ENCODE results near the gene LMO7. TPM values are rescaled to one million over a fixed set of nuclear protein-coding genes. Genes with fewer than 3 reads are reported as not detected.

Gene LMO7
- total RNA-seq, 1 experiment from 2014 or later: 11.8 TPM

DNA sequence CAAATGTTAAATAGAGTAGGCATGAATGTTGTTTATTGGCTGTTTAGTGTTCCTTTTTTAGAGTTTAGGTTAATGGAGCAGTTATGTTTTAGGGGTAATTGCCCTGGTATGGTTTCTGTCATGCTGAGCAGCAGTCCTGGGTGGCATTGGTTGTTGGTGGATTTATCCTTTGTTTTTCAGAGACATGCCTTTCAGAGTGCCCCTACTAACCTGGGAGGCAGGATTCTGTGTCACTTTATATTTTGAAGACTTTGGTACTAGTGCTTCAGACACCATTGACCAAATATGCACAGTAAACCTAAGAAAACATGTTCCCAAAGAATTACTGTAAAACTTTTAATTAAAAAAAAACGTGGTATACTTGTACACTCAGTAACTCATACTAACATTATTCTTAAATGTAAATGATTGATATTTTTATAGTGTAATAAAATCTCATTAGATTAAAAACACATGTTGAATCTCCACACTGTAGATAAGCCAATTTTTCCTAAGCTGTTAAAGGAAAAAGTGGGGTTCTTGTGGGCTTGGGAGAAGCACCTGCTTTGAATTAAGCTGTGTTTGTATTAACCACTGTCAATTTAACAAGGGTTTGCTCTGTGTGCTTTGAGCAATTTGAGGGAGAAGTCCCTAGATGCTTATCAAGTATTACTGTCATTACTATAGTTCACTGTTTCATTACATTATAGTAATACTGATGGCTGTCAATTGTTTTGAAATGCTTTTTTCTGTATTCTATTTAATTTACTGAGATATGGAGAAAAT lies 133.2 kb downstream of the LMO7 start:
- H3K4me3 ChIP-seq (ENCODE audit: low read depth in 2 of 2, low read length in 2 of 2): no peak overlapping the region
- no peaks in the 10 kb centered on the region; the same call in none of the 2 replicates for H3K4me1 ChIP-seq (ENCODE audit: control insufficient read depth, insufficient read depth, low read length)
- ChIA-PET POLR2A (no interaction called here), CTCF (no interaction called here)
- H3K36me3 ChIP-seq (ENCODE audit: control insufficient read depth, insufficient read depth, low read length): no peaks in the 10 kb centered on the region; the same call in 1 of the 2 replicates
- in situ Hi-C loops (cut with HindIII; ENCODE audit: low pct_unique_long_range_greater_than_20kb, low sequenced_read_pairs): no loop called here
- TF ChIP-seq POLR2AphosphoS5 (IDR thresholded peaks at IDR 0.05; ENCODE audit: low read depth, low read length) (no peak), SIN3A (IDR thresholded peaks at IDR 0.05; ENCODE audit: borderline replicate concordance, insufficient read depth, low read depth, low read length) (no peak), TCF7L2 (IDR thresholded peaks at IDR 0.05; ENCODE audit: low read depth, low read length) (no peak)
- TF ChIP-seq, protein P1, sequence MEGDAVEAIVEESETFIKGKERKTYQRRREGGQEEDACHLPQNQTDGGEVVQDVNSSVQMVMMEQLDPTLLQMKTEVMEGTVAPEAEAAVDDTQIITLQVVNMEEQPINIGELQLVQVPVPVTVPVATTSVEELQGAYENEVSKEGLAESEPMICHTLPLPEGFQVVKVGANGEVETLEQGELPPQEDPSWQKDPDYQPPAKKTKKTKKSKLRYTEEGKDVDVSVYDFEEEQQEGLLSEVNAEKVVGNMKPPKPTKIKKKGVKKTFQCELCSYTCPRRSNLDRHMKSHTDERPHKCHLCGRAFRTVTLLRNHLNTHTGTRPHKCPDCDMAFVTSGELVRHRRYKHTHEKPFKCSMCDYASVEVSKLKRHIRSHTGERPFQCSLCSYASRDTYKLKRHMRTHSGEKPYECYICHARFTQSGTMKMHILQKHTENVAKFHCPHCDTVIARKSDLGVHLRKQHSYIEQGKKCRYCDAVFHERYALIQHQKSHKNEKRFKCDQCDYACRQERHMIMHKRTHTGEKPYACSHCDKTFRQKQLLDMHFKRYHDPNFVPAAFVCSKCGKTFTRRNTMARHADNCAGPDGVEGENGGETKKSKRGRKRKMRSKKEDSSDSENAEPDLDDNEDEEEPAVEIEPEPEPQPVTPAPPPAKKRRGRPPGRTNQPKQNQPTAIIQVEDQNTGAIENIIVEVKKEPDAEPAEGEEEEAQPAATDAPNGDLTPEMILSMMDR (IDR thresholded peaks at IDR 0.05): no peak
- TF ChIP-seq, protein P2, sequence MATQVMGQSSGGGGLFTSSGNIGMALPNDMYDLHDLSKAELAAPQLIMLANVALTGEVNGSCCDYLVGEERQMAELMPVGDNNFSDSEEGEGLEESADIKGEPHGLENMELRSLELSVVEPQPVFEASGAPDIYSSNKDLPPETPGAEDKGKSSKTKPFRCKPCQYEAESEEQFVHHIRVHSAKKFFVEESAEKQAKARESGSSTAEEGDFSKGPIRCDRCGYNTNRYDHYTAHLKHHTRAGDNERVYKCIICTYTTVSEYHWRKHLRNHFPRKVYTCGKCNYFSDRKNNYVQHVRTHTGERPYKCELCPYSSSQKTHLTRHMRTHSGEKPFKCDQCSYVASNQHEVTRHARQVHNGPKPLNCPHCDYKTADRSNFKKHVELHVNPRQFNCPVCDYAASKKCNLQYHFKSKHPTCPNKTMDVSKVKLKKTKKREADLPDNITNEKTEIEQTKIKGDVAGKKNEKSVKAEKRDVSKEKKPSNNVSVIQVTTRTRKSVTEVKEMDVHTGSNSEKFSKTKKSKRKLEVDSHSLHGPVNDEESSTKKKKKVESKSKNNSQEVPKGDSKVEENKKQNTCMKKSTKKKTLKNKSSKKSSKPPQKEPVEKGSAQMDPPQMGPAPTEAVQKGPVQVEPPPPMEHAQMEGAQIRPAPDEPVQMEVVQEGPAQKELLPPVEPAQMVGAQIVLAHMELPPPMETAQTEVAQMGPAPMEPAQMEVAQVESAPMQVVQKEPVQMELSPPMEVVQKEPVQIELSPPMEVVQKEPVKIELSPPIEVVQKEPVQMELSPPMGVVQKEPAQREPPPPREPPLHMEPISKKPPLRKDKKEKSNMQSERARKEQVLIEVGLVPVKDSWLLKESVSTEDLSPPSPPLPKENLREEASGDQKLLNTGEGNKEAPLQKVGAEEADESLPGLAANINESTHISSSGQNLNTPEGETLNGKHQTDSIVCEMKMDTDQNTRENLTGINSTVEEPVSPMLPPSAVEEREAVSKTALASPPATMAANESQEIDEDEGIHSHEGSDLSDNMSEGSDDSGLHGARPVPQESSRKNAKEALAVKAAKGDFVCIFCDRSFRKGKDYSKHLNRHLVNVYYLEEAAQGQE (IDR thresholded peaks at IDR 0.05; ENCODE audit: insufficient read depth in 1 of 2, low read depth in 2 of 2, low read length in 1 of 2): no peak
- no TSS peak for BruUV-seq (replicated peaks)
- intact Hi-C loops (cut with micrococcal nuclease; ENCODE audit: unreplicated experiment): no loop called here
- no peaks in the 10 kb centered on the region for H3K27me3 ChIP-seq (ENCODE audit: control insufficient read depth, insufficient read depth, low read length)
- no peak overlapping the region for H3K27ac ChIP-seq (ENCODE audit: low read length)
- H3K9me3 ChIP-seq (ENCODE audit: control insufficient read depth, insufficient read depth, low read depth, low read length): no peaks in the 10 kb centered on the region
- ATAC-seq: no peak
- DNase-seq (ENCODE audit: low read depth, low spot score): no peak

DNA sequence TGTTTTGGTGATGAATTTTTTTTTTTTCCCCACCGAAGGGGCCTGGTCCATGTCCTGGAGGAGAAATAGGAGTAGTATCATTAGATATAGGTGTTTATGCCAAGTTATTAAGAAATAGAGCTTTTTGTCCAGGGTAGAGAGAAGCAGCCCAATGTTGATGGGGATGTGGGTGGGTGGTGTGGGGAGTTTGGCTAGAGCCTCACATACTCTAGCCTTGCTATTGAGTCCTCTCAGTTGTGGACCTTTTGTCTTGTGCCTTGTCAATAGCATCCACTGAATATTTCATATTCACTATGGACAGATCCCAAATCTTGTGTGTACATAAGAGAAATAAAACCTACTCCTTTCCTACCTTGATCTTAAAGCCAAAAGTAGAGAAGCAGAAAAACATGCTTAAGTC lies 134.0 kb downstream of the LMO7 start:
- Histone ChIP-seq H3K4me1 (ENCODE audit: control insufficient read depth, insufficient read depth, low read length) (no peaks in the 10 kb centered on the region; the same call in none of the 2 replicates), H3K27me3 (ENCODE audit: control insufficient read depth, insufficient read depth, low read length) (no peaks in the 10 kb centered on the region), H3K4me3 (ENCODE audit: low read depth in 2 of 2, low read length in 2 of 2) (no peak overlapping the region), H3K36me3 (ENCODE audit: control insufficient read depth, insufficient read depth, low read length) (no peaks in the 10 kb centered on the region; the same call in 1 of the 2 replicates), H3K9me3 (ENCODE audit: control insufficient read depth, insufficient read depth, low read depth, low read length) (no peaks in the 10 kb centered on the region), H3K27ac (ENCODE audit: low read length) (no peak overlapping the region)
- no peak for TF ChIP-seq POLR2AphosphoS5 (IDR thresholded peaks at IDR 0.05; ENCODE audit: low read depth, low read length)
- TF ChIP-seq, protein P2 (IDR thresholded peaks at IDR 0.05; ENCODE audit: insufficient read depth in 1 of 2, low read depth in 2 of 2, low read length in 1 of 2): no peak
- POLR2A ChIA-PET: no interaction called here
- in situ Hi-C loops (cut with HindIII; ENCODE audit: low pct_unique_long_range_greater_than_20kb, low sequenced_read_pairs) (no loop called here), intact Hi-C loops (cut with micrococcal nuclease; ENCODE audit: unreplicated experiment) (no loop called here)
- DNase-seq (ENCODE audit: low read depth, low spot score): no peak
- CTCF ChIA-PET: no interaction called here
- BruUV-seq (replicated peaks): no TSS peak
- ATAC-seq: no peak

Data from Panc1 (cell line).